ENCODE results near the gene WEE2. TPM values are rescaled to one million over a fixed set of nuclear protein-coding genes. Genes with fewer than 3 reads are reported as not detected.
"Not testable (repeated sequence)": the region's sequence is repeated elsewhere in the genome, so short reads cannot be mapped to it uniquely, and the experiment has no call there.

Gene WEE2
- total and polyA plus RNA-seq, 2 experiments from 2014 or later: 0.09 TPM; not detected in 1

DNA sequence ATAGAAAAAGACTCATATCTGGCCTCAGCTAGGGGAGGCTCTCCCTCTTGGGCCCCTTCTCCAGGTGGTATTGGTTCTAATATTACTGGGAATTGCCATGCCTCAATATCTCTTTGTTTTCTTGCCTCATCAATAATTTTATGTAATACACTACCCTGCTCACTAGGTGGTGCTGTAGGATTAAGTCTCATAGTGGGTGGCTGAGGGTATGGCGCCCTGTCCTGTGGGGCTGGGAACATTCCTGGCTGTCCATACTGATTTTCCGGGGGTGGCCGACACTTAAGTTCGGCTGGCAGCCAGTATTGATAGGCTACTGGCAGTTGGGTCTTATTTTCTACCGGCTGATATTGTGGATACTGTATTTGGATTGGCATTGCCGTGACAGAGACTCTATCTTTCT is 46.8 kb downstream of the WEE2 start:
- Histone ChIP-seq H3K27me3 (no peaks in the 10 kb centered on the region), H3K36me3 (peaks cover 21% of the 10 kb centered on the region), H3K9me3 (ENCODE audit: low read depth) (peaks cover 3% of the 10 kb centered on the region), H3K27ac (no peak overlapping the region), H3K4me3 (no peak overlapping the region), H3K4me1 (ENCODE audit: low read depth) (no peaks in the 10 kb centered on the region)
- DNase-seq (ENCODE audit: low read depth in 1 of 2, low spot score in 1 of 2): peak; percentile 28 to 52
- TF ChIP-seq, protein P1, sequence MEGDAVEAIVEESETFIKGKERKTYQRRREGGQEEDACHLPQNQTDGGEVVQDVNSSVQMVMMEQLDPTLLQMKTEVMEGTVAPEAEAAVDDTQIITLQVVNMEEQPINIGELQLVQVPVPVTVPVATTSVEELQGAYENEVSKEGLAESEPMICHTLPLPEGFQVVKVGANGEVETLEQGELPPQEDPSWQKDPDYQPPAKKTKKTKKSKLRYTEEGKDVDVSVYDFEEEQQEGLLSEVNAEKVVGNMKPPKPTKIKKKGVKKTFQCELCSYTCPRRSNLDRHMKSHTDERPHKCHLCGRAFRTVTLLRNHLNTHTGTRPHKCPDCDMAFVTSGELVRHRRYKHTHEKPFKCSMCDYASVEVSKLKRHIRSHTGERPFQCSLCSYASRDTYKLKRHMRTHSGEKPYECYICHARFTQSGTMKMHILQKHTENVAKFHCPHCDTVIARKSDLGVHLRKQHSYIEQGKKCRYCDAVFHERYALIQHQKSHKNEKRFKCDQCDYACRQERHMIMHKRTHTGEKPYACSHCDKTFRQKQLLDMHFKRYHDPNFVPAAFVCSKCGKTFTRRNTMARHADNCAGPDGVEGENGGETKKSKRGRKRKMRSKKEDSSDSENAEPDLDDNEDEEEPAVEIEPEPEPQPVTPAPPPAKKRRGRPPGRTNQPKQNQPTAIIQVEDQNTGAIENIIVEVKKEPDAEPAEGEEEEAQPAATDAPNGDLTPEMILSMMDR (IDR thresholded peaks at IDR 0.05; ENCODE audit: low read depth, low read length): peak; percentile 38

DNA sequence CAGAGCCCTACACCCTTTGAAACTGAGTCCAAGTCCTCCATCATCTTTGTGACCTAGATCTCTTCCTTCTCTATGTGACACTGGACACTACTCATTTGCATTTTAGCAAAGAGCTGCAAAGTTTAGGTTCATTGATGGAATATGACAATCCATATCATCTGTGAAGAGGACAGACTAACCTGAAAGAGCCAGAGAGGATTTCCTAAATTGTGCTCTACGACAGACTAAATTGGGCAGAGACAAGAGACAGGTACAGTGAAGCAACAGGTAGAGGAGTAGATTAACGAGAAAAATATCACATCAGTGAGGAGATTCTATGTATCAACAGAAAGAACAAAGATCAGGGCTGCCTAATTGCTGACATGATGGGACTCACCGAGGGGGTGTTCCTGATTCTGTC is 55.6 kb downstream of the WEE2 start, which contains the start of gene TAS2R3:
TSS of gene TAS2R3 (plus strand) at position 301 of the 400 bp plus-strand sequence. CDS start at position 363, 62 bp downstream.
- H3K9me3 ChIP-seq (ENCODE audit: low read depth): no peaks in the 10 kb centered on the region

DNA sequence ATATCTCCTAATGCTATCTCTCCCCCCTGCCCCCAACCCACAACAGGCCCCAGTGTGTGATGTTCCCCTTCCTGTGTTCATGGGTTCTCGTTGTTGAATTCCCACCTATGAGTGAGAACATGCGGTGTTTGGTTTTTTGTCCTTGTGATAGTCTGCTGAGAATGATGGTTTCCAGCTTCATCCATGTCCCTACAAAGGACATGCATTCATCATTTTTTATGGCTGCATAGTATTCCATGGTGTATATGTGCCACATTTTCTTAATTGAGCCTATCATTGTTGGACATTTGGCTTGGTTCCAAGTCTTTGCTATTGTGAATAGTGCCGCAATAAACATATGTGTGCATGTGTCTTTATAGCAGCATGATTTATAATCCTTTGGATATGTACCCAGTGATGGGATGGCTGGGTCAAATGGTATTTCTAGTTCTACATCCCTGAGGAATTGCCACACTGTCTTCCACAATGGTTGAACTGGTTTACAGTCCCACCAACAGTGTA is 62.0 kb downstream of the WEE2 start:
- not testable (repeated sequence) for H3K27me3 ChIP-seq

More for the DNA sequence above, 55.6 kb downstream of the WEE2 start, which contains the start of gene TAS2R3:
- Histone ChIP-seq H3K27me3 (no peaks in the 10 kb centered on the region), H3K4me3 (no peak within 1 kb of the TSS), H3K36me3 (no peaks in the 10 kb centered on the region), H3K4me1 (ENCODE audit: low read depth) (no peaks in the 10 kb centered on the region), H3K27ac (no peak within 1 kb of the TSS)
- DNase-seq (ENCODE audit: low read depth in 1 of 2, low spot score in 1 of 2): no peak
- TF ChIP-seq, protein P1 (IDR thresholded peaks at IDR 0.05; ENCODE audit: low read depth, low read length): no peak

DNA sequence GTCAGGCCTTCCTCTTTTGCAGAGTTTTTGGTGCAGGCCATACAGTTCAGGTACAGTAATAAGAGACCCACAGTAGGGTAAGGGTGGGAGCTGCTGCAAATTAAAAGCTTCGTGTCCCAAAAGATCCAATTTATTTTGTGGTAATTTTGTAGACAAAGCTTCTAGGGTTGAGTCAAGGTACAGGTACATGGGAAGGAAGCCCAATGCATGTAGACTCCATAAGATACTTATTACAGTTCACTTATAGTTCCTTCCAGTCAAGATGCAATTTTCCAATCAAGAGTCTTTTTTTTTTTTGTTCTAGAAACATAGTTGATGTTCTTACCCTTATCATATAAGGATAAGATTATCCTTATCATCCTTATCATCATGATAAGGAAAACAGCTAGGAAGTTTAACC is 68.2 kb downstream of the WEE2 start, which contains the start of gene TAS2R4:
TSS of gene TAS2R4 (plus strand) at position 301 of the 400 bp plus-strand sequence. CDS start 1,815 bp downstream, outside the sequence.
- Histone ChIP-seq H3K36me3 (no peaks in the 10 kb centered on the region), H3K9me3 (ENCODE audit: low read depth) (no peaks in the 10 kb centered on the region), H3K4me1 (ENCODE audit: low read depth) (no peaks in the 10 kb centered on the region), H3K27ac (no peak within 1 kb of the TSS), H3K27me3 (no peaks in the 10 kb centered on the region), H3K4me3 (no peak within 1 kb of the TSS)
- TF ChIP-seq, protein P1 (IDR thresholded peaks at IDR 0.05; ENCODE audit: low read depth, low read length): no peak
- DNase-seq (ENCODE audit: low read depth in 1 of 2, low spot score in 1 of 2): no peak

More for the DNA sequence above, 62.0 kb downstream of the WEE2 start:
- H3K4me1 ChIP-seq (ENCODE audit: low read depth); H3K4me3 ChIP-seq; H3K27ac ChIP-seq; H3K36me3 ChIP-seq; H3K9me3 ChIP-seq (ENCODE audit: low read depth); DNase-seq (ENCODE audit: low read depth in 1 of 2, low spot score in 1 of 2): not testable (repeated sequence)

Other genes with a start within 250 kb of the WEE2 start
- gene AGK, start 156.9 kb upstream of the WEE2 start, total RNA-seq: 25.6 and 32.0 TPM in 2 replicates
- 30.8 and 35.6 TPM in 2 replicates for gene AGK, start 156.9 kb upstream of the WEE2 start, polyA plus RNA-seq
- 8.5 and 15.5 TPM in 2 replicates for gene DENND11, start 6.2 kb upstream of the WEE2 start, total RNA-seq
- 5.0 and 5.1 TPM in 2 replicates for gene DENND11, start 6.2 kb upstream of the WEE2 start, polyA plus RNA-seq
- gene SSBP1, start 30.0 kb downstream of the WEE2 start, total RNA-seq: 196 and 200 TPM in 2 replicates
- 250 and 294 TPM in 2 replicates for gene SSBP1, start 30.0 kb downstream of the WEE2 start, polyA plus RNA-seq
- 1.7 TPM in 1 of 2 replicates, not detected in the other for gene TAS2R3, start 55.7 kb downstream of the WEE2 start, total RNA-seq
- gene TAS2R3, start 55.7 kb downstream of the WEE2 start, polyA plus RNA-seq: not detected in 2 replicates
- gene TAS2R4, start 68.3 kb downstream of the WEE2 start, total RNA-seq: 0.39 and 2.5 TPM in 2 replicates
- 0.07 and 0.22 TPM in 2 replicates for gene TAS2R4, start 68.3 kb downstream of the WEE2 start, polyA plus RNA-seq
- 0.35 and 1.1 TPM in 2 replicates for gene TAS2R5, start 81.9 kb downstream of the WEE2 start, total RNA-seq
- 0.12 and 1.2 TPM in 2 replicates for gene TAS2R5, start 81.9 kb downstream of the WEE2 start, polyA plus RNA-seq
- gene PRSS37, start 133.1 kb downstream of the WEE2 start, total RNA-seq: not detected in 2 replicates
- gene PRSS37, start 133.1 kb downstream of the WEE2 start, polyA plus RNA-seq: 0.12 and 0.34 TPM in 2 replicates
- not detected in 2 replicates for gene OR9A4, start 208.0 kb downstream of the WEE2 start, total RNA-seq
- gene OR9A4, start 208.0 kb downstream of the WEE2 start, polyA plus RNA-seq: not detected in 2 replicates
- not detected in 2 replicates for gene CLEC5A, start 238.6 kb downstream of the WEE2 start, total RNA-seq
- gene CLEC5A, start 238.6 kb downstream of the WEE2 start, polyA plus RNA-seq: not detected in 2 replicates